Activated T-cell treated with anti-CD3 and anti-CD28 coated beads, Interleukin-2, amount 50 U/mL, for 1 hour (primary cell): ENCODE results near the gene CEP85L.

Source experiments
- DNase-seq: peaks from one replicate; pipeline ENCODE4 v3.0.0-alpha.2; 2020

CEP85L gene

GRCh38 chr6:118574051-118574865, 77.1 kb downstream of the CEP85L start:
- no peak for DNase-seq

DNA sequence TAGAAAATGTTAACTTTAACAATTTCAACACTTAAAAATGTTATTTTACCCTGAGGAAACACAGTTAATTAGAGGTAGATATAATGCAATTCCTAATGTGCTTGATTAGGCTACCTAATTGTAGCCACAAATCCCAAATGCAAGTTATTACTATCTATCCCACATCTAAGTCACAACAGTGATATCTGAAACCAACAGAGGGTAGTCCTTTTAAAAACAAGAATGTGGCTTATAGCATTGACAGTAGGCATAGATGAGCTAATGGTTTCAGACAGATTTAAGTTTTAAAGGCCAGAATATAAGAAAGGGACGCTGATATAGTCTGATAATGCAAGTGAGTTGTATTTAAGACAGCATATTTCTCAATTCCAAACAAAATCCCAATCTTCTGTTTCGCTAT, 80.3 kb downstream of the CEP85L start:
- no peak for DNase-seq

DNA sequence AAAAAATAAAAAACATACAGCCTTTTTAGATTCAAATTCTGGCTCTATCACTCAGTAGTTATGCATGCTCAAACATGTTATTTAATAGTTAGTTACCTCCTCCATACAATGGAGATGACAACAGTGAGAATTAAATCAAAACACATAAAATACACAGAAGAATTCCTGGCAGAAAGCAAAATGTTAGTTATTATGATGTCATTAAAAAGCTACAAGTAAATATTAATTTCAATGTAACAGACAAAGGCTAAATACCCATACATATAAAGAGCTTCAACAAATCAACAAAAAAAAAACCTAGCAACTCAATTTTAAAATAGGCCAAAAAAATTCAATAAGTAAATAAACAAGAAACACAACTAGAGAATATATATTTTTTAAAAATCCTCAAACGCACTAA, 81.9 kb downstream of the CEP85L start:
- DNase-seq = no peak

GRCh38 chr6:118567974-118568373, 83.4 kb downstream of the CEP85L start:
- DNase-seq = no peak

DNA sequence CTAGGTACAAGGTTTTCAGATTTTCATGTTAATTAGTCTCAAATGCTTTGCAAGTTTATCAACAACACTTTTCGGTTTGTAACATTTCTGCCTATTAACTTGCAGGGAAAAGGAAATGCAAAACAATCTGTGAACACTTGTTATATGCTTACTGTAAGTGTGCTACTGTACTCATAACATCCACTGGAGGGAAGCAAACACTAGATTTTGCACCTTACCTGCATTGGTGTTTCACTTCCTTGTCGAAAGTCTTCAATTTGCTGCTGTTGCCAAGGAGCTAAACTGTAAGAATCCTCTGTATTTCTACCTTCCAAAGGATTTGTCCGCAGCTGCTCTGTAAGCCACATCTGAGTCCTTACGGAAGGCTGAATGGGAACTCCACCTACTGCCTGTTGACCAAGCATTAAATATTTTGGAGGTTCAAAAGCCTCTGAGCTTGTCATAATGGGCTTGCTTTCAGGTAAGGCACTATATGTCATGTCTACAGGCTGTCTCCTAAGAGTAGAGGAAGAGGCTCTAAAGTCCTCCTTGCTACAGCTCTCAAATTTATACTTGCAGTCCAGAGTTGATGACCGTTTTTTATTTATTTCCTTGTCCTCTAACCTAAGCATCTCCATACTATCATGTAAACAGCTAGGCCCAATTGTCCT, 86.0 kb downstream of the CEP85L start:
- no peak for DNase-seq

GRCh38 chr6:118562959-118563358, 88.4 kb downstream of the CEP85L start:
- DNase-seq = no peak

DNA sequence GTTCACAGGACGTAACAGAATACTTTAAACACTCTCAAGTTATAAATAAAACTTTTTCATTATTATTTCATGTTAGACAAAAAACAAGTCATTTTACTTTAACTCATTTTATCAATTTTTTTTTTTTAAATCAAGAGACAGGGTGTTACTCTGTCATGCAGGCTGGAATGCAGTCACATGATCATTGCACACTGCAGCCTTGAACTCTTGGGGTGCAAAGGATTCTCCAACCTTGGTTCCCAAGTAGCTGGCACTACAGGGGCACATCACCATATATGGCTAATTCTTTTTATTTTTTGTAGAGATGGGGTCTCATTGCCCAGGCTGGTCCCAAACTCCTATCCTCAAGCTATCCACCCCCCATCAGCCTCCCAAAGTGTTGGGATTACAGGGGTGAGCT, 89.1 kb downstream of the CEP85L start:
- DNase-seq = no peak

GRCh38 chr6:118559659-118560058, 91.7 kb downstream of the CEP85L start:
- no peak for DNase-seq

GRCh38 chr6:118558464-118559217, 92.8 kb downstream of the CEP85L start:
- DNase-seq = no peak

GRCh38 chr6:118554698-118555097, 96.7 kb downstream of the CEP85L start:
- no peak for DNase-seq

DNA sequence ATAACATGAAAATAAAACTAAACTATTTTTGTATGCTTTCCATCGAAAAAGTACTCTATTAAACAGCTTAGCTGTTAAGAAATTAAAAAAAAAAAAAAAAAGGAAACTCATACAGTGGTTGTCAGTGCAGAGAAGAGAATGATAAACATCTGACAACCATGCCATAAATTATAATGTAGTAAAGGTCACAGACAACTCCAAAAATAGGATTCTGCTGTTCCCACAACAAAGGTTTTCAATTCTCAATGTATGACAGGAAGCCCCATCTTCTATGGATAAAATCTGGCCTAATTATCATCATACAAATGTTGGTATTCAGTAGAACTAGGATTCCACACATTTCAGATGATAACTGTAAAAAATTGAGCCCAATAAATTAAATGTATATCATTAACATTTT, 98.3 kb downstream of the CEP85L start:
- DNase-seq = no peak

DNA sequence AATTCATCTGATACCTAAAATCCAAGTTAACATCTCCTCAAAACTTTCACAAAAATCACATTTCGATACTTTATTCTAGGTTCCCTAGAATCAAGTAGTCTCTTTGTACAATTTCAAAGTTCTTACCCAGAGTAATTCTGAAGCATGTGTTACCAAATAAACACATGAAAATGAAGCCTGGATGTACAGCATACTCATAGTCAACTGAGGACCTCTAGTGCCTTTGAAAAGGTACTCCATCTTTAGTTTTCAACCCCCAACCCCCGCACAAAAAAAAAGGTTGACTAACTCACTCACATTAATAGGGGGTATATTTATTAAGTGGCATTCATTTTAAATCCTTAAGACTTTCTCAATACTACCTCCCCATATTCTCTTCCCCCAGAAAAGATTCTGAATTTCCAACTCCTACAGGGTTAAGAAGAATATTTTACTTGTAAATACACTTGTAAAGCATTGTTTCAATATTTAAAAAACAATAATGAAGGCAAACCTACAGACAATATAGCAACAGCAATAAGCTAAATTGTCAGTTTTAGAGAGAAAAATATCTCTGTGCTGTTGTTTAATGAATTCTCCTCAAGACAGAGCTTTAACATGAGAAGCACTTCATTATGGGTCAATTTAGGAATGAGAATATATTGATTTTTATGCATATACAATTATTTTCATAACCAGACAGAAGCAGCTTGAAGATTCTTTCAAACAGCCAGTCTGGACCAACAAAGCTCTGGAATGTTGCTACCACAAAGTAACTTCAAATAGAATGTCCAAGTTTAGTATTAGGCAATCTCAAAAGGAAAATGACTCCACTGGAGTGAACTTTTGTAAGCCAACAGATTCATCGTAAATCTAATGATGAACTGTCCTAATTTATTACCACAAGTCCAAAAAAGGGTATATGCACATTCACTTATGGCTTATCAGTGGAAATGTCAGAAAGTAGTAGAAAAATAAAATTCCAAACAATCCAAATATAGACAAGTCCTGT, 100.0 kb downstream of the CEP85L start:
- no peak for DNase-seq

DNA sequence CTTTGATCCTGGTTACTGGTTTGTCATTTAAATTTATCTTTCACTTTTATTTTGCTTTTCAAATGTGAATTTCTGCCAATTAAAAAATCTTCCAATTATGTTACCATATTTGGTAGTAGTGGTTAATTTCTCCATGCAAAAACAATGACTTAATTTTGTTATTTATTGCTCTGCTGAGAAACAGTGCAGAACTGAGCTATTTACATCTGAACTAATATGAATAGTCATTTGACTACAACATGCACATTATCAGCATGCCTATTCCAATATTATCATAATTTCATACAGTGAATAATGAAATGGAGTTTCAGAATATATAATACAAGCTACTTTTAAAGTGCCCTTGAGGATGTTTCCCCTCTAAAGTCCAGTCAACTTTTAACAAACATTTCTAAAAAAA, 102.8 kb downstream of the CEP85L start:
- DNase-seq = no peak

DNA sequence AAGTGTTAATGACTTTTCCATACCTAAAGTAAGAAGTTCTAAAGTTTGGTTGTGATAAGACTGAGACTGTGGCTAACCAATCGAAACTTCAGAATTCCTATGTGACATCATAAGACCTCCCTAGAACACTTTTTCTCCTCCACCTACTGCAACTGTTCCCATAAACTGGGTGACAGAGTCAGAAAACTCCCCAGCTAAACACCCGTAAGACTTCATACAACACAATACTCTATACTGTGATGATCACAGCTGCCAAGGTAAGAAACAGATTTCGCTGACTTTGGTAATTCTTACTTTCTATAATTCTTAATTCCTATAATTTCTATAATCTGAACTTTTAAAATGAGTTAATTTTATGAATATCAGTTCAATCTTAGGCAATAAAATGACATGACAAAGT, 103.3 kb downstream of the CEP85L start, which contains the start of gene PLN:
TSS of gene PLN (plus strand) at position 161 of the 400 bp plus-strand sequence. CDS start 10,626 bp downstream, outside the sequence.
- DNase-seq = no peak

DNA sequence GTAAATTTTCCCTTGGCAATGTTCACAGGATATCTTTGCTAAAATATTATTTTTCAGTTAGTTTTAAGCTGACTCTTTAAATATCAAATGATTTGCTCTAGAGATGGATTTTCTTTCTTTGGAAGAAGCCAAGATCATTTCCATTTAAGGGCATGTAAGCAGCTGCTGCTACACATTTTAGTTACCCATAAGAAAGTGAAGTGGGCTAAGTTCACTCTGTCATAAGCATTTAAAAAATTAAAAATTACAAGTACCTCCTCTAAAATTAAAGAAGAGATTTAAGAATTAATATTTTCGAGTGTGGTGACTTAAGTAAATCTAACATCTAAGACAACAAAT, 104.5 kb downstream of the CEP85L start:
- DNase-seq = no peak

GRCh38 chr6:118546164-118546879, 105.1 kb downstream of the CEP85L start:
- DNase-seq = no peak

- no peak for DNase-seq
Measured at GRCh38 chr6:118544105-118544504, 107.3 kb downstream of the CEP85L start.

DNA sequence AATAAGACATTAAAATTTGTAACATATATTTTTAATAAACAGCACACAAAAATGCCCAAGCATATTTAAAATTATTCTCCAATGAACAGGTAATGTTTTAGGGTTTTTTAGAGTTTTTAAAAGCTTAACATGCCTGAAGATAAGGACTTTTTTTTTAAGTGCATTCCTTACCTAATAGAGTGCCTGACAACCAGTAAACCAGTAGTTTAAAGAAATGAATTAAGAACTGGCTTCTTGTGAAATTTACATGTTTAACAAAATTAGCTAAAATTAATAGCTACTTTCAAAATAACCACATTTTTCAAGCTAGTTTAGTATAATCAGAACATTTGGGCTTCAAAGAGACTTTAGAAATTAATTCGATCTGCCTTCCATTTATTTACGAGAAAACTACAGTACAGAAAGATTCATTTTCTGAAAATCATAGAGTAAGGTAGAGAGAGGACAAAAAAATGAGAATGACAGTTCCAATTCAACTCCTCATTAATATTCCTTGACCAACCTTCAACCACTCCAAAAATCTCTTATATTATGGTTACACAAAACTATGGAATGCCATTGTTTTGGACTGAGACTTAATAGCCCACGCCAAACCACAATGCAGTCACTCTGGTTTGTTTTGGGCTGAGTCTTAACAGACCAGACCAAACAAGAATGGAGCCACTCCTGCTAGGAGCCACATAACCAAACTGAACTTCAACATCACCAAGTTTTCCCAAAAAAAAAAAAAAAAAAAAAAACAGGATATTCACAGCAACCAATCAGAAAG, 109.0 kb downstream of the CEP85L start:
- DNase-seq = no peak

DNA sequence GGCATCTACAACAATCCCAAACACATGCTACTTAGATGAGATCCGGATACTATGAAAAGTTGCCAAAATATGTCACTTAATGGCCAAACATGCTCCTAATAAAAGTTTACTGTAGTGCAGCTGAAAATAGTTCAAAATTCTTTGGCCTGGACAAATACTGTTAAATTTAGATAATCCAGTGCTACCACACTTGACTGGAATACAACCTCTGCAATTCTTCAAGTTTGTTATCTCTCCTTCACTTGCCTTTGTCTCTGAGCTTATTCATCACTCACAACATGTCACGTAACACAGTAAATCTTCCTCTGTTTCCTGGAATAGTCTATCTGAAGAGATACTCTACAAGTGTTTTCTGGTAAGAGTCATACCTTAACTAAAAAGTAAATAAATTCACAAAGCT, 113.8 kb downstream of the CEP85L start:
- no peak for DNase-seq

GRCh38 chr6:118536478-118536877, 114.9 kb downstream of the CEP85L start:
- DNase-seq = no peak
